ENCODE data around the gene MBOAT7. TPM values are rescaled to one million over a fixed set of nuclear protein-coding genes. Genes with fewer than 3 reads are reported as not detected.
"Not testable (repeated sequence)": the region's sequence is repeated elsewhere in the genome, so short reads cannot be mapped to it uniquely, and the experiment has no call there.

Gene MBOAT7
- total RNA-seq, 1 experiment from 2014 or later: 100 TPM

DNA sequence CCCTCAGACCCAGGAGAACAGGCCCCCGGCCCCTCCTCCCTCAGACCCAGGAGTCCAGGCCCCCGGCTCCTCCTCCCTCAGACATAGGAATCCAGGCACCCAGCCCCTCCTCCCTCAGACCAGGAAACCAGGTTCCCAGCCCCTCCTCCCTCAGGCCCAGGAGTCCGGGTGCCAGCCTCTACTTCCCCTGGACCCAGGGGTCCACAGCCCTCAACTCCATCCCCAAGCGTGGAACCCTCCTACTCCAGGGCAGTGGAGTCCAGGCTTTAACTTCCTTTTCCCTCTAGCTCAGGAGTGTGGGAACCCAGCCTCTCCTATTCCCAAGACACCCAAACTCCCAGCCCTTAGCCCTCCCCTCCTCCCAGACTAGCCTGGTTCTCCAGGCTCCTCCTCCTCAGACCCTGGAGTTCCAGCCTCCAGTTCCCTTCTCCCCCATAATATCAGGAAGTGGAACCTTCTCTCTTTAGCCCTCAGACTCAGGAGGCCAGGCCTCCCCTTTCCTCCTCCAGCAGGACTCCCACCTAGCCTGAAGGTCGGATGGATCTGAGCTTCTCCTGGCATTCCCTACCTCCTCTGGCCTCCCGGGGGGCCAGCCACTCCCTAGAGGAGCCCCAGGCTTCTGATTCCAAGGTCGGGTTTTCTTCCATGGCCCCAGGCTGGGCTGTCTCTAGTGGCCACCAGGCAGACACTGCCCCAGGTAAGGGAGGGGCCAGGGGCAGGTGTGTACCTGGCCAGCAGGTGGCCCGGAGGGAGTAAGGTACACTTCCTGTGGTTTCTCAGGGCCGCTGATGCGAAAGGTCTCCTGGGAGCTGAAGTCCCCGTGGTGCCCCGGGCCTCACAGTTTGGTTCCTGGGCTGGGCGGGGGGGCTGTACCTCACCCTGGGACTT is 16.7 kb downstream of the MBOAT7 start, which contains the start of gene TMC4:
Gene TMC4, minus strand, starts transcription at position 690 of the 888 bp plus-strand sequence. Its CDS starts 43 bp downstream, at position 647.
- Histone ChIP-seq H3K23ac (ENCODE audit: insufficient read length, low read depth, low read length) (no peak within 1 kb of the TSS), H2BK15ac (ENCODE audit: low read depth, low read length) (no peak within 1 kb of the TSS), H3K4ac (ENCODE audit: low read depth, low read length) (no peak within 1 kb of the TSS), H3K4me2 (ENCODE audit: insufficient read depth, insufficient read length, low read length) (peak within 1 kb of the TSS; percentile 55), H3K14ac (ENCODE audit: insufficient read depth, low read length) (peak within 1 kb of the TSS; percentile 51; the same call in 1 of the 2 replicates), H3K23me2 (ENCODE audit: insufficient read length, low read depth, low read length, poor library complexity, severe bottlenecking) (peaks cover 4% of the 10 kb centered on the region), H3K4me1 (ENCODE audit: insufficient read depth, low read length) (no peaks in the 10 kb centered on the region), H3K27ac (ENCODE audit: insufficient read length, low read depth, low read length) (no peak within 1 kb of the TSS), H2BK20ac (ENCODE audit: low read depth, low read length, poor library complexity, severe bottlenecking) (no peak within 1 kb of the TSS), H3K18ac (ENCODE audit: insufficient read length, low read depth, low read length) (no peak within 1 kb of the TSS), H2BK12ac (ENCODE audit: insufficient read length, low read depth, low read length) (no peak within 1 kb of the TSS), H4K91ac (ENCODE audit: insufficient read length, low read depth, low read length) (no peak within 1 kb of the TSS), H2AFZ (ENCODE audit: low read length) (no peak within 1 kb of the TSS), H4K20me1 (ENCODE audit: control insufficient read depth, insufficient read depth, insufficient read length) (no peaks in the 10 kb centered on the region), H2BK120ac (ENCODE audit: low read depth, low read length, poor library complexity, severe bottlenecking) (no peak within 1 kb of the TSS), H4K5ac (ENCODE audit: insufficient read length, low read depth, low read length) (no peak within 1 kb of the TSS), H4K8ac (replicated peaks; ENCODE audit: insufficient read length, low read depth, low read length) (no peak within 1 kb of the TSS), H3K9ac (ENCODE audit: extremely low read depth, insufficient read length, low read length) (no peak within 1 kb of the TSS), H2BK5ac (ENCODE audit: insufficient read length, low read length) (no peak within 1 kb of the TSS), H3K56ac (ENCODE audit: insufficient read length, low read depth, low read length) (no peak within 1 kb of the TSS), H2AK5ac (ENCODE audit: insufficient read length, low read length) (no peak within 1 kb of the TSS), H3K9me3 (ENCODE audit: control insufficient read depth, low read depth, low read length) (no peaks in the 10 kb centered on the region), H3K79me1 (ENCODE audit: insufficient read depth, low read depth, low read length, poor library complexity, severe bottlenecking) (no peaks in the 10 kb centered on the region), H3T11ph (ENCODE audit: low read length) (no peak within 1 kb of the TSS), H3K79me2 (ENCODE audit: insufficient read depth, low read length) (no peaks in the 10 kb centered on the region), H3K27me3 (ENCODE audit: insufficient read depth, low read length) (no peaks in the 10 kb centered on the region)
- Mint-ChIP-seq H3K27ac (peak within 1 kb of the TSS in 2 of 3 experiments; percentile 88 to 93; a peak in 4 of 7 replicates), H3K9me3 (no peaks in the 10 kb centered on the region), H3K4me1 (peaks cover 13 to 27% of the 10 kb centered on the region in 2 experiments), H3K36me3 (ENCODE audit: insufficient read depth in 1 of 3, low read depth in 3 of 3) (peaks cover 8 to 12% (median 10%) of the 10 kb centered on the region in 3 experiments; a peak in 6 of 7 replicates), H3K4me3 (peak within 1 kb of the TSS; percentile 72 to 74), H3K27me3 (ENCODE audit: low read depth) (no peaks in the 10 kb centered on the region; the same call in 1 of the 2 replicates)
- DNase-seq: peak; percentile 96
- no CpG with 5 or more reads among the region's 13 CpGs for WGBS (ENCODE audit: extremely low coverage, insufficient read length, low lambda C conversion rate)
- TF ChIP-seq CTCF (conservative IDR thresholded peaks at IDR 0.05): peak; percentile 67

DNA sequence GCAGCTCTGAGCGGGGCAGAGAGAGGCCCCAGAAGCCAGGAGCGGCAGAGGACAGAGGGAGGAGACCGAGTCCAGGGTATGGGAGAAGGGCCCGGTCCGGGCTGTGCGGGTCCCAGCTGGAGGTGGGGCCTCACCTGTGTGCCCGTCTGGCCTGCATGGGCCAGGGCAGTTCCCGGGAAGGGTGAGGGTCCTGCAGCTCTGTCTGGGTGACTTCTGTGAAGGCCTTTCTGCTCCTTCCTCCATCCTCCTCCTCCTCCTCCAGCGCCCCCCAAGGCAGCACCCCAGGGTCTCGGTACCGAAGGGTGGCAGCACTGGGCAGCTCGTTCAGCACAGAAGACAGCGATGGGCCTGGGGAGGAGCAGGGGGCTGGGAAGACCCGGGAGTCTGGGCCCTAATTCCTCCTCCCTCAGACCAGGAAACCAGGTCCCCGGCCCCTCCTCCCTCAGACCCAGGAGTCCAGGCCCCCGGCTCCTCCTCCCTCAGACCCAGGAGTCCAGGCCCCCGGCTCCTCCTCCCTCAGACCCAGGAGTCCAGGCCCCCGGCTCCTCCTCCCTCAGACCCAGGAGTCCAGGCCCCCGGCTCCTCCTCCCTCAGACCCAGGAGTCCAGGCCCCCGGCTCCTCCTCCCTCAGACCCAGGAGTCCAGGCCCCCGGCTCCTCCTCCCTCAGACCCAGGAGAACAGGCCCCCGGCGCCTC is 17.5 kb downstream of the MBOAT7 start:
- H2BK5ac ChIP-seq (ENCODE audit: insufficient read length, low read length); H3K79me1 ChIP-seq (ENCODE audit: insufficient read depth, low read depth, low read length, poor library complexity, severe bottlenecking); H2BK15ac ChIP-seq (ENCODE audit: low read depth, low read length); H3K14ac ChIP-seq (ENCODE audit: insufficient read depth, low read length); H3T11ph ChIP-seq (ENCODE audit: low read length); H3K9me3 ChIP-seq (ENCODE audit: control insufficient read depth, low read depth, low read length); H3K79me2 ChIP-seq (ENCODE audit: insufficient read depth, low read length); H2BK120ac ChIP-seq (ENCODE audit: low read depth, low read length, poor library complexity, severe bottlenecking); H3K4me2 ChIP-seq (ENCODE audit: insufficient read depth, insufficient read length, low read length); H3K23ac ChIP-seq (ENCODE audit: insufficient read length, low read depth, low read length); H2BK20ac ChIP-seq (ENCODE audit: low read depth, low read length, poor library complexity, severe bottlenecking); H4K8ac ChIP-seq (replicated peaks; ENCODE audit: insufficient read length, low read depth, low read length); H3K9ac ChIP-seq (ENCODE audit: extremely low read depth, insufficient read length, low read length); H4K91ac ChIP-seq (ENCODE audit: insufficient read length, low read depth, low read length); H3K56ac ChIP-seq (ENCODE audit: insufficient read length, low read depth, low read length); H3K27me3 ChIP-seq (ENCODE audit: insufficient read depth, low read length); H3K9me3 Mint-ChIP-seq; H4K5ac ChIP-seq (ENCODE audit: insufficient read length, low read depth, low read length); H2AK5ac ChIP-seq (ENCODE audit: insufficient read length, low read length); DNase-seq; H3K18ac ChIP-seq (ENCODE audit: insufficient read length, low read depth, low read length); H3K4me1 ChIP-seq (ENCODE audit: insufficient read depth, low read length); H2BK12ac ChIP-seq (ENCODE audit: insufficient read length, low read depth, low read length); H3K27ac ChIP-seq (ENCODE audit: insufficient read length, low read depth, low read length); H3K27me3 Mint-ChIP-seq (ENCODE audit: low read depth); H3K4ac ChIP-seq (ENCODE audit: low read depth, low read length); H4K20me1 ChIP-seq (ENCODE audit: control insufficient read depth, insufficient read depth, insufficient read length); H2AFZ ChIP-seq (ENCODE audit: low read length); H3K23me2 ChIP-seq (ENCODE audit: insufficient read length, low read depth, low read length, poor library complexity, severe bottlenecking): not testable (repeated sequence)
- H3K27ac Mint-ChIP-seq: 0 out of 7 replicates have a peak overlapping the region, but pooled peaks of 1 of the 3 experiments have one; percentile 64
- no CpG with 5 or more reads among the region's 23 CpGs for WGBS (ENCODE audit: extremely low coverage, insufficient read length, low lambda C conversion rate)
- H3K4me1 Mint-ChIP-seq: peaks cover 13 to 27% of the 10 kb centered on the region in 2 experiments
- H3K4me3 Mint-ChIP-seq: peak overlapping the region; percentile 10 to 15; a peak in 2 of 5 replicates
- H3K36me3 Mint-ChIP-seq (ENCODE audit: insufficient read depth in 1 of 3, low read depth in 3 of 3): peaks cover 8 to 12% (median 10%) of the 10 kb centered on the region in 3 experiments; a peak in 6 of 7 replicates

Data from H9 (cell line).